Measurements from ENCODE around the gene PPFIBP2. TPM values are rescaled to one million over a fixed set of nuclear protein-coding genes. Genes with fewer than 3 reads are reported as not detected.

Gene PPFIBP2
- total RNA-seq, 1 experiment from 2014 or later, result 5.7 TPM

- Histone ChIP-seq H3K27me3 (replicated peaks; ENCODE audit: insufficient read depth, low read depth, low read length, poor library complexity) (no peaks in the 10 kb centered on the region), H3K9me3 (ENCODE audit: low read depth, low read length, poor library complexity, severe bottlenecking) (no peaks in the 10 kb centered on the region), H3K4me3 (ENCODE audit: low read depth, low read length, poor library complexity, severe bottlenecking) (no peak overlapping the region), H3K27ac (ENCODE audit: low read depth, low read length, poor library complexity, severe bottlenecking) (no peak overlapping the region), H3K36me3 (ENCODE audit: insufficient read depth, low read length, poor library complexity, severe bottlenecking) (no peaks in the 10 kb centered on the region), H3K4me1 (ENCODE audit: insufficient read depth, low read length, poor library complexity, severe bottlenecking) (no peaks in the 10 kb centered on the region)
- DNase-seq (ENCODE audit: low spot score), result no peak
- ChIA-PET CTCF (no interaction called here), POLR2A (ENCODE audit: low non-redundant PET) (no interaction called here)
- no TSS peak for BruUV-seq (replicated peaks)
- intact Hi-C loops (cut with micrococcal nuclease; ENCODE audit: unreplicated experiment), result no loop called here
- TF ChIP-seq EZH2 (IDR thresholded peaks at IDR 0.05; ENCODE audit: borderline replicate concordance, low read depth, low read length, poor library complexity, severe bottlenecking), result no peak
- no peak for TF ChIP-seq CTCF (conservative IDR thresholded peaks at IDR 0.05; ENCODE audit: low read depth, low read length)
Observed at GRCh38 chr11:7547687-7548086, 33.9 kb downstream of the PPFIBP2 start.

- ChIA-PET CTCF (interaction anchor here (1.0 kb wide), 1 partner anchor 109 kb away, joined by 3 read pairs; no protein-coding TSS in a partner anchor), POLR2A (ENCODE audit: low non-redundant PET) (no interaction called here)
- intact Hi-C loops (cut with micrococcal nuclease; ENCODE audit: unreplicated experiment), result no loop called here
- DNase-seq (ENCODE audit: low spot score), result no peak
- Histone ChIP-seq H3K4me1 (ENCODE audit: insufficient read depth, low read length, poor library complexity, severe bottlenecking) (no peaks in the 10 kb centered on the region), H3K4me3 (ENCODE audit: low read depth, low read length, poor library complexity, severe bottlenecking) (no peak overlapping the region), H3K27ac (ENCODE audit: low read depth, low read length, poor library complexity, severe bottlenecking) (no peak overlapping the region), H3K36me3 (ENCODE audit: insufficient read depth, low read length, poor library complexity, severe bottlenecking) (no peaks in the 10 kb centered on the region), H3K27me3 (replicated peaks; ENCODE audit: insufficient read depth, low read depth, low read length, poor library complexity) (no peaks in the 10 kb centered on the region), H3K9me3 (ENCODE audit: low read depth, low read length, poor library complexity, severe bottlenecking) (no peaks in the 10 kb centered on the region)
- TF ChIP-seq CTCF (conservative IDR thresholded peaks at IDR 0.05; ENCODE audit: low read depth, low read length), result peak; percentile 36; the same call in 1 of the 2 replicates
- TF ChIP-seq EZH2 (IDR thresholded peaks at IDR 0.05; ENCODE audit: borderline replicate concordance, low read depth, low read length, poor library complexity, severe bottlenecking), result no peak
- no TSS peak for BruUV-seq (replicated peaks)
Observed at GRCh38 chr11:7548659-7549274, 35.0 kb downstream of the PPFIBP2 start.

- Histone ChIP-seq H3K9me3 (ENCODE audit: low read depth, low read length, poor library complexity, severe bottlenecking) (no peaks in the 10 kb centered on the region), H3K27ac (ENCODE audit: low read depth, low read length, poor library complexity, severe bottlenecking) (no peak overlapping the region), H3K27me3 (replicated peaks; ENCODE audit: insufficient read depth, low read depth, low read length, poor library complexity) (no peaks in the 10 kb centered on the region), H3K4me1 (ENCODE audit: insufficient read depth, low read length, poor library complexity, severe bottlenecking) (no peaks in the 10 kb centered on the region), H3K4me3 (ENCODE audit: low read depth, low read length, poor library complexity, severe bottlenecking) (no peak overlapping the region), H3K36me3 (ENCODE audit: insufficient read depth, low read length, poor library complexity, severe bottlenecking) (no peaks in the 10 kb centered on the region)
- TF ChIP-seq EZH2 (IDR thresholded peaks at IDR 0.05; ENCODE audit: borderline replicate concordance, low read depth, low read length, poor library complexity, severe bottlenecking), result no peak
- no peak for TF ChIP-seq CTCF (conservative IDR thresholded peaks at IDR 0.05; ENCODE audit: low read depth, low read length)
- POLR2A ChIA-PET (ENCODE audit: low non-redundant PET), result no interaction called here
- CTCF ChIA-PET, result no interaction called here
- BruUV-seq (replicated peaks), result no TSS peak
- intact Hi-C loops (cut with micrococcal nuclease; ENCODE audit: unreplicated experiment), result no loop called here
- DNase-seq (ENCODE audit: low spot score), result no peak
Observed at GRCh38 chr11:7549681-7550080, 35.9 kb downstream of the PPFIBP2 start.
